Hematopoietic multipotent progenitor cell treated with erythropoietin and hydrocortisone succinate and interleukin-3 and kit ligand, for 8 days (in vitro differentiated cells): ENCODE measurements around the gene MFAP5.

Experiments used
- DNase-seq: peaks from one replicate; pipeline ENCODE4 v3.0.0-alpha.2; 2015

Gene MFAP5

GRCh38 chr12:8662593-8662992 lies at the start of gene MFAP5:
Gene MFAP5 (minus strand): TSS chr12:8662826. CDS start chr12:8662104, 722 bp downstream.
- no peak for DNase-seq

DNA sequence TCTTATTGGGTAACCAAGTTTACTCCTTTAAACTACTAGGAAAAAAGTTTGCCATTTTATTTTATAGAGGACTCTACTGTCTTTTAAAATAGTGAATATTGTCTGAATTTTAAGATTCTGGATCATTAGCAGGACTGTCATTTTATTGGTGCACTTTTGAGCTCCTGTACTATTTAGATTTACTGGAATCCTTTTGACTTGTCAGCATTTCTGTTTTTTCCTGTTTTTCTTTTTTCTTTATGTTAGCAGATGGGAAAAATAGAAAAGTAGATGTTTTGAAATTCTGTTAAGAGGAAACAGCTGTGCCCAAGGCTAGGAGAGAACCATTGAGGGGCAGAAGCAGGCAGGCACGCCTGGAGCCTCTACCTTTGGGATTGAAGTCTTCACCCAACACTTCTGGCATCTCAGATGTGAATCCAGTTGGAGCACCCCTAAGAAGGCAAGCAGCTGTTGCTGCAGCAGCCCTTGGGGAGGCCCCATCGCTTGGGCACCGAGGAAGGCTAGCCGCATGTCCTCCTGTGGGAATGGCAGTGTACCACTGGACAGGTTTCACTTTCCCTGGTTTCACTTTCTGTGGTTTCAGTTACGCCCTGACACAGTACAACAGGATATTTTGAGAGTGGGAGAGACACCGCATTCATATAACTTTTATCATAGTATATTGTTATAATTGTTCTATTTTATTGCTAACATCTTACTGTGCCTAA lies 46.7 kb upstream of the MFAP5 start:
- peak; percentile 59 for DNase-seq

GRCh38 chr12:8702159-8702558 lies 39.5 kb upstream of the MFAP5 start:
- DNase-seq: no peak

- DNase-seq: no peak
These were observed 38.5 kb upstream of the MFAP5 start for GRCh38 chr12:8701046-8701660.

GRCh38 chr12:8699714-8700113 lies 37.1 kb upstream of the MFAP5 start:
- DNase-seq: peak; percentile 46

GRCh38 chr12:8698879-8699278 lies 36.3 kb upstream of the MFAP5 start:
- DNase-seq: peak; percentile 32

DNA sequence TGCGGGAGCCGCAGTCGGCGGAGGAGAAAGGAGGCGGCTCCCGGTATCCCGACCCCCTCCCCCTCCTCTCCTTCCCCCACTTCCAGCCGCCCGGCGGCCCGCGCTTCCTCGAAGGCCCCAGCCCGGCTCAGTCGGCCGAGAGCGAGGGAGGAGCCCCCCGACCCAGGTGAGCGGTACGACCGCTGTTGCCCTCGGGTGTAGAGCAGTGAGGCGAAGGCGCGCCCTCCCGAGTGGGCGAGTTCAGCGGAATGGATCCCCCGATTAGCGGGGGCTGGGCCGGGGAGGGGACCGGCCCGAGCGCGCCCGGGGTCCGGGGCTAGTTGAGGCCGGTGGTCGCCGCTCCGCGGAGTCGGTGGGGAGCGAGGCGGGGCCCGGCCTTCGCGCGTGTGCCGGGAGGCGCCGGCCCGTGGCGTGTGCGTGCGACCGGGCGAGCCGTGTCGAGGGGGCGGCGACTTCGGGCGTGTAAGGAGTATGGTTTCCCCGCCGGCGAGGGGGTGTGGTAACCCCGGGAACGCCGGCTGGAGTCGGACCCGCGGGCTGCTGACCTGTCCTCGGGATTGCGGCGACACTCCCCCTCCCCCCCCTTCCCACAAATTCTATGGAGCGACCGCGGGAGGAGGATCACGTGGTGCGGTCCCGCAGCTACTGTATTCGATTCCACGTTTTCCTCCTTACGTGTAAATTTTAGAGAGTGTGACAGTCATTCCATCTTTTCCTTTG lies 35.7 kb upstream of the MFAP5 start:
- DNase-seq: no peak

GRCh38 chr12:8697476-8698131 lies 35.0 kb upstream of the MFAP5 start, which contains the start of gene RIMKLB:
Gene RIMKLB (plus strand): TSS chr12:8697991. CDS start chr12:8713867, 15,876 bp downstream.
- DNase-seq: peak; percentile 78

DNA sequence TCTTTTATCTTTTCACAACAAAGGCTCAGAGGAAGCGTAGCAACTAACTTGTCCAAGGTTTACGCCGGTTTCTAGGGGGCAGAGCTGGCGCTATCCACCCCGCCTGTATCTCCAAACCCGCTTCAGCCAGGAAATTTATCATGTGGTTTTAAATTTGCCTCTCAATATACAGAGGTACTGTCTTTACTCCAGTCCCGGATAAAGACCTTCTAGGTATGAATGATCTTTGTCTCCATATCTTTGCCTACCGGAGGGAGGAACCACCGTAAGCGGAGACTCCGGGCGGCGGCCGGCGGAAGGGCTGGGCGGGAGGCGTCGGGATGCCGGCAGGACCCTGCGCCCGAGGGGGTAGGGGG lies 34.5 kb upstream of the MFAP5 start:
- DNase-seq: peak; percentile 78

GRCh38 chr12:8696442-8697090 lies 33.9 kb upstream of the MFAP5 start:
- DNase-seq: peak; percentile 22

DNA sequence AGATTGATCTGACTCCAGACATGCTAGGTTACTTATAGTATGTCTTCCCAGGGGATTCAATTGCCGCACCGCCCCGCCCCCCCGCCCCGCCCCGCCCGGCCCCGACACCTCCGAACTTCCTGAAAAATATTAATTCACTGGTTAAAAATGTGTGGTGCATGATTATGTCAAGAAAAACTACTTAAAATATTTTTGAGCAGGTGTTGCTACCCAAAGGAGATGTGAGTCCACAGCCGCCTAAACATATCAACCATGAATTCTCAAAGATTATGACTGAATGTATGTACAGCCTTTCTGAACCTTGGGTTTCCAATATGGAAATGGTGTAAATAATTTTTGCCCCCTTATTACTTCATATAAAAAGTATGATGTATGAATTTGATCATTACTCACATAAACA lies 32.5 kb upstream of the MFAP5 start:
- no peak for DNase-seq

- DNase-seq: no peak
These were observed 29.9 kb upstream of the MFAP5 start for GRCh38 chr12:8692573-8692972.

DNA sequence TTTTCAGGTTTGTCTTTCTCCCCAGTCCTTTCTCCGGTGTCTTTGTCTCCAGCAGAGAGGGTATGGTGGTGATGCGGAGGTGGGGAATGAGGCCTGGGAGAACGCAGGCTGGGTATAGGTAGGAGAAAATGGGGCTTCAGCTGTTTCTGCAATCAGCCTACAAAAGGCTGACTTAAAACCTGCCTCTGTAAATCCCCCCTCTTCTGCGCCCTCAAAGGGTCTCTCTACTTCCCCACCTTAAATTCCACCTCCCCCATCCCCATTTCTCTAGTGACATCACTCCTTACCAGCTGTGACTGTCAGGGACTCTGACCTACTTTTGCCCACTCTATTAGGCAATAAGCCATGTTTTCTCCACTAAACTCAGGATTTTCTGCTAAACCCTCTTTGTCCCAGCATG lies 27.1 kb upstream of the MFAP5 start:
- DNase-seq: no peak

DNA sequence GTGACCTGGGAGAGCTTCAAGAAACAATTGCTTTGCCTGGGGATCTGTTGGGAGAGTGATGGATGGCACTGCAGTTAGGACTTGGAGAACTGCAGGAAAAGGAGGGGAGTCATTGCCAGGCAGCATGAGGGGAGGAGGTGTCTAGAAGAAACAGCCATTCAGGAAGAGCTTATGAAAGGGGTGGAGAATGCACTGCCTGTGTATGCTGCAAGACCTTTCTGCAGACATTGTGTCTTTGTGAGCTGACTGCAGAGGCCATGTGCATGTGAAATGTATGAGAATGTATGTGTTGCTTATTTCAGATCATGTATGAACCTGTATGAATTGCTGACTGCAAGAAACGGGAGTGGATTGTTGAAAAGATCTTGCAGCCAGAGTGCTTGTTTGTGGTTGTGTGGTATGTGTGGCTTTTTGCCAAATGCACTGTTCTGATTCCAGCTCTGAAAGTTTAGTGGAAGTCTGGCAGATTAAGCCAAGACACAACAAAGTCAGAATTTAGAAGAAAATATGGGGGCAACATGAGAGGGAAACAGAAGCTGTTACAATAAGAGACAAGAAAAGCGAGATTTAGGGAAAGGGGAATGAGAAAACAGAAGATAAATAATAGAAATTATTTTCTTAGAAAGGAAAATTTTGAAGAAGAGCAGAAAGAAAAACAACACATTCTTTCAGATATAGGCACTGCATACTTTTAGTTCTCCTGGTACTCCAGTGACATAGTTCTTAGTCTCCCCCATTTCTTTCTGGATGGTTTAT lies 25.4 kb upstream of the MFAP5 start:
- DNase-seq: peak; percentile 51

DNA sequence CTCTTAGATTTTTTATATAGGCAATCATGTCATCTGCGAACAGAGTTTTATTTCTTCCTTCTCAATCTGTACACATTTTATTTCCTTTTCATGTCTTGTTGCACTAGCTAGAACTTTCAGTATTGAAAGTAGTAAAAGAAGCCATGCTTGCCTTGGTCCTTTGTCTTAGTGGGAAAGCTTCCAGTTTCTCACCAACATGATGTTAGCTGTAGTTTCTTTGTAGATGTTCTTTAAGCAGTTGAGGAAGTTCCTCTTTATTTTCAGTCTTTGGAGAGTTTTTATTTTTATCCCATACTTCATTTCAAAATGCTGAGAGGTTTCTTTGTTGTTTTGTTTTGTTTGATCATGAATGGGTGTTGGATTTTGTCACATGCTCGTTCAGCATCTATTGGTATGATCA lies 22.4 kb upstream of the MFAP5 start:
- DNase-seq: no peak

DNA sequence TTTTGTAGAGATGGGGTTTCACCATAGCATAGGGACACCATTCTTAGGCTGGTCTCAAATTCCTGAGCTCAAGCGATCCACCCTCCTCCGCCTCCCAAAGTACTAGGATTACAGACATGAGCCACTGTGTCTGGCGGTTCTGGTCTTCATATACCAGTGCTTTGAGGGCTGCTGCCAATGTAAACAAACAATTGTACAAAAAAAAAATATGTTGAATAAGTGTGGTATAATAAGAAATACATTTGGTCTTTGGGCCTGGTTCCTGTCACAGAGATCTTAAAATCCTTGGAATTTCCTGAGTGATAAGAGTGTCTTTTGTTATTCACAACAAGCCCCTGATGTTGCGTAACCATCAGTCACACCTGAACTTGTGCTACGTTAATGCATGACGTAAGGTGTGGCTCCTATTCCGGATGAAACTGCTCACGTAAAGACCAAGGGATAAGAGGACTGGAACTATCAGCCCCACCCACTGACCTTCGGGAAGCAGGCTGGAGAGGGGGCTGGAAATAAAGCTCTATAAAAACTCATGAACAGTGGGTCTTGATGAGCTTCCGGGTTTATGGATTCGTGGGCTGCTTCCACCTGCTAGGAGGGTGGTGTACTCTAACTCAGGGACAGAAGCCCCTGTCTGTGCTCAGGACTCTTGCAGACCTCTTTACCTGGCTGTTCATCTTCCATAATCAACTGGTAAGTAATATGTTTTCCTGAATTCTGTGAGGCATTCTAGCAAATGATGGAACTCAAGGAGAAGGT lies 18.7 kb upstream of the MFAP5 start:
- no peak for DNase-seq

GRCh38 chr12:8680533-8680932 lies 17.9 kb upstream of the MFAP5 start:
- DNase-seq: no peak

GRCh38 chr12:8678661-8679111 lies 16.1 kb upstream of the MFAP5 start:
- DNase-seq: no peak

DNA sequence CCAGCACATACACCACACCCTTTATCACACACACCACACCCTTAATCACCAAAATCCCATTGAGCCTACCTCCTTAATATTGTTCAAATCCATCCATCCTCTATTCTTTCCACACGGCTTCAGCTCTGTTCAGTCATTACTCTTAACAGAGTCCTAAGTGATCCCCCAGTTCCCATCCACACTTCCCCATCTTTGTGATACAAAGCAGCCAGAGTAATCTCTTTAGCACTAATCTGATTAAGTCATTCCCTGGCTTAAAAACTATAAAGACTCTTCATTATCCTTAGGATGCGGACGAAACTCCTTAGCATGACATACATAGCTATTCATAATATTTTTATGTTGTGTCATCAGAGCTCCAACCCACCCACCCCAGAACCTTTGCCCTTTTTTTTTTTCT lies 14.7 kb upstream of the MFAP5 start:
- no peak for DNase-seq

- no peak for DNase-seq
These were observed 14.0 kb upstream of the MFAP5 start for GRCh38 chr12:8676651-8677050.

DNA sequence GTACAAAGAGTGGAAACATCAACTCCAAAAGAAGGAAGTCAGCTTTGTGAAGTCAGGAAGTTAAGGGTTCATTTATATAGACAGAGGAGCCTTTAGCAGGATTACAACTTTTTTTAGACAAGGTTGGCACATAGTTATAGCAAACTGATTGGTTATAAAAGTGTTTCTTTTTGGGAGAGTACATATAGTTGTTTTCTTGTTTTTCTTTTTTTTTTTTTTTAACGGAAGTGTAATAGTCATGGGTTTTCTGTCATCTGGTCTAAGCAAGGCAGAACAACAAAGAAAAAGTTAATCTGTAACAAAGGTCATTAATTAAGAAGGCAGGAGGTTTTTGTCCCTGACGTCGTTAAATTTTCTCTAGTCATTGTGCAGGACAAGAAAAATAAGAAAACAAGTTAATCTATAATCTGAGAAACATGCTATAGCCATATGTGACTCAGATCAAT lies 13.0 kb upstream of the MFAP5 start:
- DNase-seq: no peak
